Neural cell (in vitro differentiated cells): ENCODE results near the gene USP49. TPM values are rescaled to one million over a fixed set of nuclear protein-coding genes. Genes with fewer than 3 reads are reported as not detected.

ENCODE experiments used
- H2AFZ ChIP-seq: fragments of 200-600, 300-800 bp; sonication (generic), shearing (Covaris generic); 2 replicates; pipeline ENCODE4 v1.6.0; 2014; ENCODE audit warnings: low read depth, mild to moderate bottlenecking, antibody characterized with exemption, low read length, moderate library complexity
- H3F3A ChIP-seq: fragments of 200-600 bp; shearing (Covaris generic); 2 replicates; pipeline ENCODE4 v1.6.1; 2016; ENCODE audit warnings: mild to moderate bottlenecking, moderate library complexity, mixed read lengths, antibody characterized with exemption, low read length; ENCODE audit not compliant: insufficient read depth, poor library complexity, severe bottlenecking
- H3K27ac ChIP-seq: fragments of 200-600, 300-800 bp; sonication (generic), shearing (Covaris generic); 2 replicates; pipeline ENCODE4 v1.5.1; 2014; ENCODE audit warnings: mild to moderate bottlenecking, low read length, moderate library complexity
- H3K27me3 ChIP-seq: fragments of 300-800, 200-600 bp; sonication (generic), shearing (Covaris generic); 2 replicates; pipeline ENCODE4 v1.6.0; 2014; ENCODE audit warnings: mild to moderate bottlenecking, low read depth, low read length, moderate library complexity; ENCODE audit not compliant: insufficient read depth
- H3K36me3 ChIP-seq: fragments of 300-800, 200-600 bp; sonication (generic), shearing (Covaris generic); 2 replicates; pipeline ENCODE4 v1.5.1; 2014; ENCODE audit warnings: mild to moderate bottlenecking, antibody characterized with exemption, low read length, moderate library complexity; ENCODE audit not compliant: insufficient read depth
- H3K4me2 ChIP-seq: fragments of 300-800, 200-600 bp; sonication (generic), shearing (Covaris generic); 2 replicates; pipeline ENCODE4 v1.6.0; 2014; ENCODE audit warnings: mild to moderate bottlenecking, low read length
- H3K4me3 ChIP-seq: fragments of 300-800, 200-600 bp; sonication (generic), shearing (Covaris generic); 2 replicates; pipeline ENCODE4 v1.5.1; 2014; ENCODE audit warnings: mild to moderate bottlenecking, low read length, moderate library complexity
- H3K79me2 ChIP-seq: fragments of 200-600 bp; shearing (Covaris generic); replicated peaks from 2 replicates; pipeline ENCODE4 v1.6.0; 2014; ENCODE audit warnings: mild to moderate bottlenecking, low read length, moderate library complexity; ENCODE audit not compliant: insufficient read depth
- H3K9ac ChIP-seq: fragments of 300-800, 200-600 bp; sonication (generic), shearing (Covaris generic); 2 replicates; pipeline ENCODE4 v1.6.1; 2016; ENCODE audit warnings: mild to moderate bottlenecking, low read length, mixed read lengths
- H3K9me2 ChIP-seq: fragments of 200-600 bp; shearing (Covaris generic); 2 replicates; pipeline ENCODE4 v1.6.1; 2016; ENCODE audit warnings: mild to moderate bottlenecking, low read length, mixed read lengths; ENCODE audit not compliant: insufficient read depth
- H3K9me3 ChIP-seq: fragments of 200-600, 300-800 bp; sonication (generic), shearing (Covaris generic); 2 replicates; pipeline ENCODE4 v1.6.1; 2016; ENCODE audit warnings: mild to moderate bottlenecking, mixed run types, low read length, moderate library complexity, mixed read lengths
- H4K20me1 ChIP-seq: fragments of 200-600 bp; shearing (Covaris generic); 2 replicates; pipeline ENCODE4 v1.6.1; 2016; ENCODE audit warnings: mild to moderate bottlenecking, mixed run types; ENCODE audit not compliant: insufficient read depth
- EP300 ChIP-seq: fragments of 450-650 bp; conservative IDR thresholded peaks from 2 replicates; pipeline ENCODE4 v1.6.1; 2014; ENCODE audit warnings: antibody characterized with exemption, mild to moderate bottlenecking, moderate library complexity; ENCODE audit not compliant: poor library complexity, severe bottlenecking
- EZH2 ChIP-seq: fragments of 200-600, 300-800 bp; shearing (Covaris generic), sonication (generic); IDR thresholded peaks from 2 replicates; pipeline ENCODE4 v1.6.1; 2014; ENCODE audit warnings: antibody characterized with exemption, low read length, borderline replicate concordance, mild to moderate bottlenecking; ENCODE audit not compliant: insufficient read depth, poor library complexity, severe bottlenecking
- MXI1 ChIP-seq: fragments of 450-650 bp; conservative IDR thresholded peaks from 2 replicates; pipeline ENCODE4 v1.6.1; 2014; ENCODE audit warnings: antibody characterized with exemption, mild to moderate bottlenecking; ENCODE audit not compliant: poor library complexity, severe bottlenecking
- POLR2AphosphoS5 ChIP-seq: IDR thresholded peaks from 2 replicates; pipeline ENCODE4 v1.6.1; 2012
- RAD21 ChIP-seq: fragments of 450-650 bp; conservative IDR thresholded peaks from 2 replicates; pipeline ENCODE4 v1.6.1; 2014; ENCODE audit warnings: antibody characterized with exemption, mild to moderate bottlenecking, moderate library complexity
- SMC3 ChIP-seq: fragments of 450-650 bp; conservative IDR thresholded peaks from 2 replicates; pipeline ENCODE4 v1.6.1; 2014; ENCODE audit warnings: antibody characterized with exemption, mild to moderate bottlenecking, moderate library complexity; ENCODE audit not compliant: poor library complexity
- TAF1 ChIP-seq: IDR thresholded peaks from 2 replicates; pipeline ENCODE4 v1.6.1; 2012; ENCODE audit warnings: low read depth
- polyA plus RNA-seq: library from polyadenylated mRNA; depleted of rRNA; stranded (reverse); fragments of >200 nt; gene quantifications from 2 replicates; pipeline ENCODE4 v1.2.3, GENCODE V29; 2014
- TF ChIP-seq, protein P1 (sequence below): fragments of 450-650 bp; IDR thresholded peaks from 2 replicates; pipeline ENCODE4 v1.5.1; 2014; ENCODE audit warnings: antibody characterized with exemption, mild to moderate bottlenecking, moderate library complexity; ENCODE audit not compliant: poor library complexity, severe bottlenecking
- TF ChIP-seq, protein P2 (sequence below): IDR thresholded peaks from 2 replicates; pipeline ENCODE4 v1.6.1; 2012; ENCODE audit warnings: borderline replicate concordance

USP49 gene
- polyA plus RNA-seq, 1 donor from 2014 or later = 23.5 TPM

DNA sequence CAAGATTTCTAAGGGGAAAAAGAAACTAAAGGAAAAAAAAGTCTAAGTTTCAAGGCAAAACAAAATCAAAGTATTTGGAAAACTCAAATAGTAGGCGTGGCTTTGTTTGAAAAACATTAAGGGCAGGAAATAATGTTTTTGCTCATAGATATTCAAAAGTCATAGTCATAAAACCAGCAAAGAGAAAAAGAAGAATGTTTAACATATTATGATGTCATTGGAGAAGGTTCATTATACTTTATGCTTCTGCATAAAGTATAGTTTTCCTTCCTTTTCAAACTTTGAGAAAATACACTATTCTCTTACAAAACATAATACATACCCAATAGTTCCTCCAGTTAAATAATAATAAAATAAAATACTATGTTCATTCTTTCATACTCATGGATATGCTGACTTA is 13.7 kb downstream of the USP49 start:
- no peaks in the 10 kb centered on the region for H3K27me3 ChIP-seq
- no peak overlapping the region for H3K4me2 ChIP-seq
- no peak overlapping the region for H3K27ac ChIP-seq
- H3F3A ChIP-seq = no peaks in the 10 kb centered on the region
- H3K4me3 ChIP-seq = no peak overlapping the region
- H4K20me1 ChIP-seq = no peaks in the 10 kb centered on the region
- H3K9me3 ChIP-seq = no peaks in the 10 kb centered on the region
- TF ChIP-seq POLR2AphosphoS5 (no peak), RAD21 (no peak), SMC3 (no peak), EP300 (no peak), MXI1 (no peak), EZH2 (no peak), TAF1 (no peak)
- TF ChIP-seq, protein P1, sequence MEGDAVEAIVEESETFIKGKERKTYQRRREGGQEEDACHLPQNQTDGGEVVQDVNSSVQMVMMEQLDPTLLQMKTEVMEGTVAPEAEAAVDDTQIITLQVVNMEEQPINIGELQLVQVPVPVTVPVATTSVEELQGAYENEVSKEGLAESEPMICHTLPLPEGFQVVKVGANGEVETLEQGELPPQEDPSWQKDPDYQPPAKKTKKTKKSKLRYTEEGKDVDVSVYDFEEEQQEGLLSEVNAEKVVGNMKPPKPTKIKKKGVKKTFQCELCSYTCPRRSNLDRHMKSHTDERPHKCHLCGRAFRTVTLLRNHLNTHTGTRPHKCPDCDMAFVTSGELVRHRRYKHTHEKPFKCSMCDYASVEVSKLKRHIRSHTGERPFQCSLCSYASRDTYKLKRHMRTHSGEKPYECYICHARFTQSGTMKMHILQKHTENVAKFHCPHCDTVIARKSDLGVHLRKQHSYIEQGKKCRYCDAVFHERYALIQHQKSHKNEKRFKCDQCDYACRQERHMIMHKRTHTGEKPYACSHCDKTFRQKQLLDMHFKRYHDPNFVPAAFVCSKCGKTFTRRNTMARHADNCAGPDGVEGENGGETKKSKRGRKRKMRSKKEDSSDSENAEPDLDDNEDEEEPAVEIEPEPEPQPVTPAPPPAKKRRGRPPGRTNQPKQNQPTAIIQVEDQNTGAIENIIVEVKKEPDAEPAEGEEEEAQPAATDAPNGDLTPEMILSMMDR = no peak
- TF ChIP-seq, protein P2, sequence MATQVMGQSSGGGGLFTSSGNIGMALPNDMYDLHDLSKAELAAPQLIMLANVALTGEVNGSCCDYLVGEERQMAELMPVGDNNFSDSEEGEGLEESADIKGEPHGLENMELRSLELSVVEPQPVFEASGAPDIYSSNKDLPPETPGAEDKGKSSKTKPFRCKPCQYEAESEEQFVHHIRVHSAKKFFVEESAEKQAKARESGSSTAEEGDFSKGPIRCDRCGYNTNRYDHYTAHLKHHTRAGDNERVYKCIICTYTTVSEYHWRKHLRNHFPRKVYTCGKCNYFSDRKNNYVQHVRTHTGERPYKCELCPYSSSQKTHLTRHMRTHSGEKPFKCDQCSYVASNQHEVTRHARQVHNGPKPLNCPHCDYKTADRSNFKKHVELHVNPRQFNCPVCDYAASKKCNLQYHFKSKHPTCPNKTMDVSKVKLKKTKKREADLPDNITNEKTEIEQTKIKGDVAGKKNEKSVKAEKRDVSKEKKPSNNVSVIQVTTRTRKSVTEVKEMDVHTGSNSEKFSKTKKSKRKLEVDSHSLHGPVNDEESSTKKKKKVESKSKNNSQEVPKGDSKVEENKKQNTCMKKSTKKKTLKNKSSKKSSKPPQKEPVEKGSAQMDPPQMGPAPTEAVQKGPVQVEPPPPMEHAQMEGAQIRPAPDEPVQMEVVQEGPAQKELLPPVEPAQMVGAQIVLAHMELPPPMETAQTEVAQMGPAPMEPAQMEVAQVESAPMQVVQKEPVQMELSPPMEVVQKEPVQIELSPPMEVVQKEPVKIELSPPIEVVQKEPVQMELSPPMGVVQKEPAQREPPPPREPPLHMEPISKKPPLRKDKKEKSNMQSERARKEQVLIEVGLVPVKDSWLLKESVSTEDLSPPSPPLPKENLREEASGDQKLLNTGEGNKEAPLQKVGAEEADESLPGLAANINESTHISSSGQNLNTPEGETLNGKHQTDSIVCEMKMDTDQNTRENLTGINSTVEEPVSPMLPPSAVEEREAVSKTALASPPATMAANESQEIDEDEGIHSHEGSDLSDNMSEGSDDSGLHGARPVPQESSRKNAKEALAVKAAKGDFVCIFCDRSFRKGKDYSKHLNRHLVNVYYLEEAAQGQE = no peak
- peaks cover 6% of the 10 kb centered on the region for H3K36me3 ChIP-seq
- H2AFZ ChIP-seq = no peak overlapping the region
- no peaks in the 10 kb centered on the region for H3K9me2 ChIP-seq
- H3K9ac ChIP-seq = no peak overlapping the region
- H3K79me2 ChIP-seq = peaks cover 41% of the 10 kb centered on the region

DNA sequence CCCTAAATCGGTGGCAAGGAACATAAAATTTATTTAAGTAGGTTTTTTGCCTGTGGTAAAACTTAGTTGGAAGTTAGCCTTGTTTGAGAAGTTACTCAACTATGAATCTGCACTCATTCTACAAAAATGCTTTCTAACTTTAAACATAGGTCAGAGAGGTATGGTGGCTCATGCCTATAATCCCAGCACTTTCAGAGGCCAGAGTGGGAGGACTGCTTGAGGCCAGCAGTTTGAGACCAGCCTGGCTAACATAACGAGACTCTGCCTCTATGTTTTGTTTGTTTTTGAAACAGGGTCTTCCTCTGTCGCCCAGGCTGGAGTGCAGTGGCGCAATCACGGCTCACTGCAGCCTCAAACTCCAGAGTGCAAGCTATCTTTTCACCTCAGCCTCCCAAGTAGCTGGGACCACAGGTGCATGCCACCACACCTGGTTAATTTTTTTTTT is 16.2 kb downstream of the USP49 start:
- Histone ChIP-seq H3K27me3 (no peaks in the 10 kb centered on the region), H3K9ac (no peak overlapping the region), H3K36me3 (no peaks in the 10 kb centered on the region), H4K20me1 (no peaks in the 10 kb centered on the region), H3K9me3 (no peaks in the 10 kb centered on the region), H3F3A (no peaks in the 10 kb centered on the region), H3K4me2 (no peak overlapping the region), H3K79me2 (peaks cover 26% of the 10 kb centered on the region), H3K27ac (no peak overlapping the region), H3K4me3 (no peak overlapping the region), H2AFZ (no peak overlapping the region), H3K9me2 (no peaks in the 10 kb centered on the region)
- TF ChIP-seq EZH2 = no peak
- no peak for TF ChIP-seq MXI1
- no peak for TF ChIP-seq RAD21
- TF ChIP-seq EP300 = no peak
- TF ChIP-seq, protein P1 = no peak
- no peak for TF ChIP-seq TAF1
- TF ChIP-seq, protein P2 = no peak
- TF ChIP-seq SMC3 = no peak
- no peak for TF ChIP-seq POLR2AphosphoS5
